NCI-H82 (cell line): ENCODE data around the gene DOCK1.

Experiments used
- DNase-seq: peaks from one replicate; lab custom pipeline; 2025; lab: John Stamatoyannopoulos, UW

The DOCK1 gene

GRCh38 chr10:126953886-126954285 is 48.7 kb downstream of the DOCK1 start:
- no peak for DNase-seq

- DNase-seq, result no peak
These were observed 50.2 kb downstream of the DOCK1 start for GRCh38 chr10:126955396-126955795.

GRCh38 chr10:126955934-126956711 is 50.9 kb downstream of the DOCK1 start:
- DNase-seq, result no peak

GRCh38 chr10:126956712-126957108 is 51.5 kb downstream of the DOCK1 start:
- DNase-seq, result no peak

GRCh38 chr10:126957111-126957510 is 51.9 kb downstream of the DOCK1 start:
- no peak for DNase-seq

- no peak for DNase-seq
These were observed 54.2 kb downstream of the DOCK1 start for GRCh38 chr10:126959431-126959830.

- DNase-seq, result no peak
These were observed 54.9 kb downstream of the DOCK1 start for GRCh38 chr10:126959906-126960685.

- DNase-seq, result no peak
These were observed 58.1 kb downstream of the DOCK1 start for GRCh38 chr10:126963354-126963753.

GRCh38 chr10:126964190-126964589 is 59.0 kb downstream of the DOCK1 start:
- DNase-seq, result no peak

- no peak for DNase-seq
These were observed 61.7 kb downstream of the DOCK1 start for GRCh38 chr10:126966938-126967337.

- peak; percentile 39 for DNase-seq
These were observed 64.1 kb downstream of the DOCK1 start for GRCh38 chr10:126969310-126969709.

- DNase-seq, result no peak
These were observed 67.6 kb downstream of the DOCK1 start for GRCh38 chr10:126972635-126973414.

- DNase-seq, result no peak
These were observed 70.0 kb downstream of the DOCK1 start for GRCh38 chr10:126975221-126975620.

- no peak for DNase-seq
These were observed 72.0 kb downstream of the DOCK1 start for GRCh38 chr10:126977216-126977615.

GRCh38 chr10:126979311-126979710 is 74.1 kb downstream of the DOCK1 start:
- DNase-seq, result no peak

- no peak for DNase-seq
These were observed 88.0 kb downstream of the DOCK1 start for GRCh38 chr10:126993208-126993607.

- DNase-seq, result no peak
These were observed 92.8 kb downstream of the DOCK1 start for GRCh38 chr10:126997801-126998590.

- no peak for DNase-seq
These were observed 95.4 kb downstream of the DOCK1 start for GRCh38 chr10:127000598-127000997.

- DNase-seq, result no peak
These were observed 97.9 kb downstream of the DOCK1 start for GRCh38 chr10:127003032-127003685.

GRCh38 chr10:127006453-127006852 is 101.2 kb downstream of the DOCK1 start:
- no peak for DNase-seq

GRCh38 chr10:127009366-127009765 is 104.1 kb downstream of the DOCK1 start:
- DNase-seq, result no peak
